Amygdala (tissue), 56 donors: Measurements from ENCODE around the gene SLC24A3.

ENCODE experiments used
- DNase-seq, 56 donors: peaks; one replicate each; lab custom pipeline; 2025; lab: John Stamatoyannopoulos, UW

Gene SLC24A3

DNA sequence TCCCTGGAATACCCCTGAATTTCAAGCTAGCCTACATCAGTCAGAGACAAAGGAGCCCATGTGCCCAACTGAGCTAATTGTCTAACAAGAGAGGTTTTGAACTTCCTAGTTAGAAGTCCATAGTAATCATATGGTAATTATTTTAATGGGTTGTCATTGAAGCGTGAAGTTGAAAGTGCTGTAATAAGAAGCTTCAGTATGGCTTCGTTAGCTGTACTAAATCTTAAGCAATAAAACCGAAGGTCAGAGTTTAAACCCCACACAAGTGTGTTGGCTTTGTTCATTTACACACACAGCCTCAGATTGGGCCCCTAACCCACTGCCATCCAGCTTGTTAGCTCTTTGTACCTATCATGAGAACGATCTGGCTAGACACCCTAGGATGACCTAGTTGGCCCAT is 350.0 kb downstream of the SLC24A3 start:
- no peak for DNase-seq

DNA sequence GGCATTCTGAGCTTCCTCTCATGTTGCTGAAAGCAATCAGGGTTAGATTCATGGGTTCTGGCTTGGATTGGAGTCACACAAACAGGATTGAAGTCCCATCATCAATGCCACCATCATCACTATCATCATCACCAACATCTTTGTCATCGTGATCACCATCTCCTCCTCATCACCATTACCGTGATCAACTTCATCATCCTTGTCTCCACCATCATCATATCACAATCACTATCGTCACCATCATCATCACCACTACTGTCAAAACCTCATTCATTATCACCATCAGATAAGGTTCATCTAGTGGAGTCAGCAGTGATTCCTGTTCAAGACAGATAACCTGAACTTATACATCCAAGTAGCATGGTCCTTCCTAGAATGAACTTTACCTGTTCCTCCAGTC is 351.8 kb downstream of the SLC24A3 start:
- DNase-seq: no peak

DNA sequence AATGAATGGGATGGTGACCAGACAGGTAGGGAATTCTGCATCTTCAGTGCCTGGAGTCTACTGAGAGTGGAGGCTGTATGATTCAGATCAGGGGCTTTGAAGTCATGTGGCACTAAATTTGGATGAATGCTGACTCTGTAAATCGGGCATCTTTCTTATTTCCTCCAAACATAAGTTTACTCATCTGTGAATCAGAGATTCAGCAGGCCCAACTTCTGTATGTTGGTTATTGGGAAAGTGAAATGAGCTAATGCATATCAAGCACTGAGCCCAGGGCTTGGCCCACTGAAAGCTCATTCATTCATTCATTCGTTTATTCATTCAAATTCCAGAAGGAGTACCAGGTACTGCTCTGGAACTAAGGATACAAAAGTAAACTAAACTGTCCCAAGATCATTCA is 353.3 kb downstream of the SLC24A3 start:
- DNase-seq: no peak

DNA sequence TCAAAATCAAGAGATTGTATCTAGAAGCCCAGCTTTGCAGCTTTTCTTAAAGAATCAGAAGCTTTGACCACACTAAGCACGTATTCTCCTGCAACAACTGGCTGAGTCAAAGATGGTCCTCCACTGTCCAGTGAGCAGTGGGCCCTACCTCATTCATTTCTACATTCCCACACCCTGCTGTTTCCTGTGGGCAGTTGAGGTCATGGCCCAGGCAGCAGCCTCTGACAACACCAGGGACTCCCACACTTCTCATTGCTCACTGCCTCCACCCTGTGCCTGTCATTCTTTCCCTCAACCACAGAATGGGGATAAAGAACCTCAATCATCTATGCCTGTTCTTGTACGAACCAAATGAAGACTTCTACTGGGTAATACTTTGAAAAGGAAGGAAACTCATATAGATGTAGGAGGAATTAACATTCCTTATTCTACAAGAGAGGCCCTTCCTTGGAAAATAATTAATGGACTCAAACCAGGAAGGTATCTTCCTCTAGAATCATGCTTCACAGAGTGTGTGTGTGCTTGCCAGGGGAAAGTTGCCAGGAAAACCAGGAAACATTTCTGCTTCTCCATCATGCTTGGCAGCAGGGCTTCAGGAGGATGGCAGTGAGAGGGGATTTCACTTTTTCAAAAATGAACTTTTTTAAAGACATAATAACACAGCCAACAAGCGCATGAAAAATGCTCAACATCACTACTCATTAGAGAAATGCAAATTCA is 353.9 kb downstream of the SLC24A3 start:
- DNase-seq: no peak

DNA sequence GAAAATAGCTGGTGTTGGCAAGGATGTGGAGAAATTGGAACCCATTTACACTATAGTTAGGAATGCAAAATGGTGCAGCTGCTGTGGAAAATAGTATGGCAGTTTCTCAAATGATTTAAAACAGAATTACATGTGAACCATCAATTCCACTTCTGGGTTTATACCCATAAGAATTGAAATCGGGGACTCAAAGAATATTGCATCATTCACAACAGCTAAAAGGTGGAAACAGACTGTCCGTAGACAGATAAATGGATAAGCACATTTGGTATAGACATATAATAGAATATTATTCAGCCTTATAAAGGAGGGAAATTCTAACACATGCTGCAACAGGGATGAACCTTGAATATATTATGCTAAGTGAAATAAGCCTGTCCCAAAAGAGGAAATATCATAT is 355.7 kb downstream of the SLC24A3 start:
- DNase-seq: no peak

DNA sequence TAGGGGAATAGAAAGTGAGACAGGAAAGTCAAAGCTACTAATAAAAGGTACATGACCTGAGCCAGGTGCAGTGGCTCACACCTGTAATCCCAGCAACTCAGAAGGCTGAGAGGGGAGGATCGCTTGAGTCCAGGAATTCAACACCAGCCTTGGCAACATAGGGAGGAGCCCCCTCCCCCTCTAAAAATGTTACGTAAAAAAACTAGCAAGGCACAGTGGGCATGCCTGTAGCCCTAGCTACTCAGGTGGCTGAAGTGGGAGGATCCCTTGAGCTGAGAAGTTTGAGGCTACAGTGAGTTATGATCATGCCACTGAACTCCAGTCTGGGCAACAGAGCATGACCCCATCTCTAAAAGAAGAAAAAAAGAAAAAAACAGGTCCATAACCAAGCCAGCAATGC is 359.6 kb downstream of the SLC24A3 start:
- DNase-seq: no peak

DNA sequence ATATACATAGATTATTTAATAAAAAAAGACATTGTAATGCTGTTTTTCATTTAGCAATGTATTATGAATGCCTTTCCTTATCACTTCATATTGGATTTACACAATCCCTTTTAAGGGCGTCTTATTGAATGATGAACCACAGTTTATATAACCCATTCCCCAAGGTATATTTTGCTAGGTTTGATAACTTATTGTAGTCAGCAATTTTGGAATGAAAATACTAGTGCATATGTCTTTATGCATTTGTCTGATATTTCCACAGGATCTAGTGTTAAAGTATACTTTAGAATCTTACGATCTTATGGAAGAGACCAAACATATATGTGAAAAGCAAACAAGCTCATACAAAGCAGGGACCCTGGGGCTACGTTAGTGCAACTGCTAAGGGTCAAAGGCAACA is 365.2 kb downstream of the SLC24A3 start:
- DNase-seq: no peak

DNA sequence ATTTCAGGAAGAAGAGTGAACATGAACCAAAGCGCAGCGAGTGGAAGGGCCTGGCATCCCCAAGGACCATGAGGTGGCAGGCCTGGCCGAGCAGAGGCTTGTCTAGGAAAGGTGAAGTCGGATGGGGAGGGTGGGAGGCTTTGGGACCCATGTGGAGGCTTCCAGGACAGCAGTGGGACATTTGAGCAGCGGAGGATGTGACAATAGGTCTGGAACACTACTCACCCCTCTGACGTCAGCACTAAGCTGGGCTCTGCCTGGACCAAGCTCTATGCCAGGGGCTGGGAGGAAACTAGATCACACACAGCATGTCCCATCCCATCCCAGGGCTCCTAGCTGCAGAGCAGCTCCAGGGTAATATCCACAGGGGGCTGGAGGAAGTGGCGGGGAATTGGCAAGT is 370.3 kb downstream of the SLC24A3 start:
- DNase-seq: no peak

DNA sequence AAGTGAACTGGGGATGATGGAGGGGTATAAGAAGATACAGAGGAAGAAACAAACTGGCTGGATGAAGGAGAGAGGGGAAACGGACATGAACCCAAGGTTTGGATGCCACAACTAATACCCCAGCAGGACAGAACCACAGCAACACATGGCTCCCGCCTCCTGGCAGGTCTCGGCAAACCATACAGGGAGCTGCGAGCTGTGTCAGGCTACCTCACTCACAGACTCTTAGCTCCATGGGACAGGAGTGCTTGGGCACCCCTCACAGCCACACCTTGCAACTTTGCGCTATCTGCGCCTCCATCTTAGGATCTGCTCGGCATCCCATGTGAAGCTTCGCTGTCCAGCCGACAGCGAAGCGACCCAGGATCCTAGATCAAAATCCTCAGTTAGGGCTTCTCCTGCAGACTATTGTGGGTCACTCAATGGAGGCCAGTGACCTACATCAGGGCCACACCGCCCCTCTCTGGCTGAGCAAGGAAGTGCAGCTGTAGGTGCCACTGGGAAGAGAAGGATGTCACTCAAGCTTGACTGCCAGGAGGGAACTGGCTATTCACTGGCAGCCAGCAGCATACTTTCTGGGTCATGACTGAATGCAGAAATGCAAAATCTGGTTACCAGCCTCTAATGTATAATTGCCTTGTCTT is 371.2 kb downstream of the SLC24A3 start:
- peak in 25 of 56 donors; percentile 2 to 46 (median 18) for DNase-seq

DNA sequence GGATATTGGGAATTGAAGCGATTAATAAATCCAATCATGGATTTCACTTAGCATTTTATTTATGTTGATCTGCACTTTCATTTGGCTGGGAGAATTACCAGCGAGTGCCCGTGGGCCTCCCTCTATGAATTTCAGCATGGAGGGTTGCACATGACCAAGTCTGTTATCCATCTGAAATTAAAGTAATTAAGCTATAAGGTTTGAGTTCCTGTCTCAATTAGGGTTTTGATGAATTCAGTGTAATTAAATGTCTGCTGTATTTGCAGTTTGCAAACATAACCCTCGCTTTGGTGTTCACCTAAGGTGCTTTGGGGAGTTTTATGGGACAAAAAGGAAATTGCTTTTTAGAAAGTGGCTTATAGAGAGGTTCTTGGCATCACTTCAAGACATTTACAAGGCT is 375.8 kb downstream of the SLC24A3 start:
- DNase-seq: no peak

DNA sequence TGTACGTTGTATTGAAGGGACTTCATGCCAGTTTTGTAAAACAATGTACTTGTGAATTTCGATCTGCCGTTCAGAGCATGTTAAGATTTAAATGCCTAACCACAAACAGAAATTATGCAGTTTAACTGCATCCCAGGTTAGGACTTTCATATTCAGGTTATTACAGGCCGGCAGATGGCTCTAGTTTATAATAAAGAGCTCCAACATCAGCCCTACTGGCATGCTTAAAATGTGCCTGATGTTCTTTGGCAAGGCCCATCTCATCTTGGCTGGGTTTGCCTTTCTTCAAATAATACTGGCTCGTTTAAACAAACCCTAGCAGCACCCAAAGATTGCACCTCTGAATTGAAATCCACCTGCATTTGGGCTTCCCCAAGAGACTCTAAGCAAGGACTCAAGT is 376.3 kb downstream of the SLC24A3 start:
- no peak for DNase-seq

DNA sequence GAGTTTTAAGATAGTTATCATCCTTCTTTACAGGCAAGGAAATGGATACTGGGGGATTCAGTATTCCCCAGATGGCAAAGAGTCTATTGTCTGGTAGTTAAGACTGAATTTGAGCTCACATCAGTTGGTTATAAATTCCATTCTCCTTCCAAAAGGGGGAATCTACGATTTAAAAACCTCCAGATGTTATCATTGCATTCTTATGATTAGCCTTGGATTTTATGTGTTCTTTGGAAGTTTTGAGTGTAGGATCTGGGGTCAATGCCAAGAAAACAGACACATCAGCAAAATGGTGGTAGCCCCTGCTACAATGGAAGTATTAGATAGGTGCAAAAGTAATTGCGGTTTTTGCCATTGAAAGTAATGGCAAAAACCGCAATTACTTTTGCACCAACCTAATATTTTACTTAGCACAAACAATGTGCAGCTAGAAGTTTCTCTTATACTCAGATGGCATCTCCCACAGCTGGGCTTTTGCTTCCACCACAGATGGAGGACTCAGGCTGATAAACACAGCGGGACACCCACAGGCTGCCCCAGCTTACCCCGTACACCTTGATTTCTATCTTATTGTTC is 377.4 kb downstream of the SLC24A3 start:
- no peak for DNase-seq

DNA sequence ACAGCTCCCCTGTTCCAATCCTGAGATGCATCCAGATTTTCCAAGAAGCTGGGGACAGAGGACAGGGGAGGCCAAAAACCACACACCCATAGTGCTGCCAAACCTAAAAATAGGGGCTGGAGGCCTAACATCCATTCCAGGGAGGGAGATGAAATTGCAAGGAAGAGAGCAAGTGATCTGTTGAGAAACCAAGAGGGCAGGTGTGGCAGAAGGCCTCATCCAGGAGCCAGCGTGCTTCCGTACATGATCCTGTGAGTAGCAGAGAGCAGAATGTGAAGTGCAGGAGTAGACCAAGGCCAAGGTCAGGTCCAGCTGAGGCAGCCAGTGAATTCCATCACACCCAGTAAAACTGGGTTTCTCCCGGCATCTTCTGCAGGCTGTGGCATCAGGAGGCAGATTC is 377.9 kb downstream of the SLC24A3 start:
- DNase-seq: no peak

DNA sequence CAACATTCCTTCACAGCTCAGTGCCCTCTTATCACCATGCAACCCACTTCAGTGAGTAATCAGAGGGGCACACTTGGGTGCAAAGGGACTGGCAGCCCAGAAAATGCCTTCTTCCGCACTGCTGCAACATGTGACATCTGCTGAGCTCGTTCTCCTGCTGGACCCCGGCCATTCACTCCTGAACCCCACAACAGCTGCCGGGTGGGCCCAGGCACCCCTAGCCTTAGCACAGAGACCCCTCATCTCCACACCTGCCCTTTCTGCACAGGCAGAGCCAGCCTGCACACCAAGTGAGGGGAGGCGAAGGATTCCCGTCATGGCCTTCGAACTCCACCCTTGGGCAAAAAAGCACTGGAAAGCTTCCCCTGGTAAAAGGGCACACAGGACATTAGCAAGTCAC is 381.3 kb downstream of the SLC24A3 start:
- DNase-seq: no peak

DNA sequence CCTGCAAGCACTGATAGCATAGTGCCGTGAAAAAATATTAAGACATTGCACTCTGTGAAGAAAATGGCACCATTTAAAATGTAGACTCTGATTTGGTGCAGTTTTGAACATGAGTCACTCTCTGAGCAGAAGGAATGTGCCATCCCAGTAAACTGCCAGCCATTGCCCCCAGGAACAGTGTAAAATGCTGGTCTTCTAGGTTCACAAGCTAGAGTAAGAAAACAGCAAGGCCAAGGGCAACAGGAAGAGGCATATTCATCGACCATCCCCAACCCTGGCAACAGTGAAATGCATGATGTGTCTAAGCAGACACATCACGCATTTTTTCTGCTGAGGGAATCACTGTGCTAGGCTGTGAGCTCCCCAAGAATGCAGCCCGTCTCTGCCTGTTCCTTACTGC is 382.5 kb downstream of the SLC24A3 start:
- DNase-seq: no peak

DNA sequence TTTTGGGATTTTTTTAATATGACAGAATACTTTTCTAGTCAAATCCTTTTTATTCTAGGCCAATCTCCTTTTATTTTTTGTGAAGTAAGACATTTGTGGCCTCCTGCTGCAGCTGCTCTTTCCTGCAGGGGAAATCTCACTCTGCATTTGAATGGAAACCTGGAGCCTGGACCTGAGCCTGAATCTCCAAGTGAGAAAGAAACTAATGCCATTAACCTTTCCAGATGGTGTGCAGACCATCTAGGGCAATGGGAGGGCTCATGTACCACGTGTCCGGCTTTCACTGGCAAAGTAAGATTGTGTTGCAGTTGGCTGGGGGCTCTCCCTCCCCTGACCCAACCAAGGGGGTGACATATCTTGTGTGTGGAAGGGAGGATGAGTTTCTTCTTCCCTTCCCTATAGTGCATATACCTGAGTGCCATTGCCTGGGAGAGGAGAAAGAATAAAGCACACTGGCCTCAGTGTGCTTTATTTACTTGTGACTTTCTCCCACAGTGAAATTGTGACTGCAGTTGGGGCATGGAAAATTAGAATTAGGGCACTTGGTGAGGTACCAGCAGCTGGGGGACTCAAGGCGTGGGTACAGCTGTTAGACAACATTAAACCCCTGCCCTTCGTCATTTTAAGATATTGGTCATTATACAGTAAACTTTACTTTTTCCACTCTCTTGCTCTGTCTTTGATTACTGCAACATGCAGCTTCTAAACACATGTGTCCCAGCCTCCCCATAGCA is 385.8 kb downstream of the SLC24A3 start:
- no peak for DNase-seq

DNA sequence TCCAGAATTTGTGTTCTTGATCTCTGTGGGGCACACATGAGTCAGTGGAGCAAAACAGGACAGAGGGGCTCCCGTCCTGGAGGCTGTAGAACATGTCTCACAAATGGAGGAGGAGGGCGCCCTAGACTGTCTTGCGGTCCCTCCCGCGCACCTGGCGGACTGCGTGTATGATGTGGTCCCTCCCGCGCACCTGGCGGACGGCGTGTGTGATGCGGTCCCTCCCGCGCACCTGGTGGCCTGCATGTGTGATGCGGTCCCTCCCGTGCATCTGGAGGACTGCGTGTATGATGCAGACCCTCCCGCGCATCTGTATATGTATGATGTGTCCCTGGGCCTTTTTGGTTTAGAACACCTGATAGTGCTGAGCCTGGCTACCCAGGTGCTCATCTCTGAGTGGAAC is 386.8 kb downstream of the SLC24A3 start:
- DNase-seq: no peak

DNA sequence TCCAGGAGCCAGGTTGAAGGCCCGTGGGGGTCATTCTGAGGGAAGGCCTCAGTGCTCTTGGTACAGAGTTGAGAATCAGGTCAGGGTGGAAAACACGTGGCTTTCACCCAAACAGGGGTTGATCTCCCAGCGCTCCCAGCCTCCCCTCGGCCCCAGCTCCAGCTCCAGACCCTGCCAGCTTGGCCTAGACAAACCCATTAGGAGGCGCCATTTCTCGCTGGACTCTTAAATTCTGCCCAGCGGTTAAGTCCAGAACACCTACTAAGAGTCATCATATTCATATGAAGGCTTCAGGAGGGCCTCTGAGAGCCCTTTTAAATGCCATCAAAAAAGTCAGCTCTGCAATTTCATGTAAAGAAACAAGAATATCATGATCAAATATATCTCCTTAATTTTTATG is 387.6 kb downstream of the SLC24A3 start:
- no peak for DNase-seq

DNA sequence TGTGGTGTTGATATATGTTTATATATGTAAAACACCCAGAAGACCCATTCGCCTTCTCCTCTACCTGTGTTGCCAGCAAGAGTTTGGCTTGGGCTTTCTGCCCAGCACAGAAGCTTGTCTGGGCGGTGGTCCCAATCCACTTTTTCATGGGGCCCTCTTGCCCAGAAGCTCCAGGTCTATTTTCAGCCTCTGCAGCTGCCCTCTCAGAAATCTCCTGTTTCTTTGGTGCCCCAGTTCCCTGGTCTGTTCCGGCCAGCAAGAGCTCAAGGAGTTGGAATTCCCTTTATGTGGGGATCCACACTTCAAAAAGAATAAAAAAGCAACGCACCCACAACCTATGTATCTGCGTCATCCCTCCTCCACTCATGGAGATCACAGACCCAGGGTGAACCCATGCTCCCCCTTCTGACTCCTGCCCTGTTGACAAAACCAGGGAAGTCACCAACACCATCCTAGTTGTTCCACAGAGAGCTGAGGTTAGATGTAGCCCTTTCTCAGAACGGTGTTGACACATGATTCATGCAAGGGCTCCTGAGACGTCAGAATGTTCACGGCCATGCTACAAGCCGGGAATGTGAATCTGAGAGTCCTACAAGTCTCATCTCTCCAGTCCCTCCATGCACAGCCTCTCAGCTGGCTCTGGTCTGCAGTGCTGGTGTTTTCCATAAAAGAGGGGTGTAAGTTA is 388.8 kb downstream of the SLC24A3 start:
- DNase-seq: no peak

DNA sequence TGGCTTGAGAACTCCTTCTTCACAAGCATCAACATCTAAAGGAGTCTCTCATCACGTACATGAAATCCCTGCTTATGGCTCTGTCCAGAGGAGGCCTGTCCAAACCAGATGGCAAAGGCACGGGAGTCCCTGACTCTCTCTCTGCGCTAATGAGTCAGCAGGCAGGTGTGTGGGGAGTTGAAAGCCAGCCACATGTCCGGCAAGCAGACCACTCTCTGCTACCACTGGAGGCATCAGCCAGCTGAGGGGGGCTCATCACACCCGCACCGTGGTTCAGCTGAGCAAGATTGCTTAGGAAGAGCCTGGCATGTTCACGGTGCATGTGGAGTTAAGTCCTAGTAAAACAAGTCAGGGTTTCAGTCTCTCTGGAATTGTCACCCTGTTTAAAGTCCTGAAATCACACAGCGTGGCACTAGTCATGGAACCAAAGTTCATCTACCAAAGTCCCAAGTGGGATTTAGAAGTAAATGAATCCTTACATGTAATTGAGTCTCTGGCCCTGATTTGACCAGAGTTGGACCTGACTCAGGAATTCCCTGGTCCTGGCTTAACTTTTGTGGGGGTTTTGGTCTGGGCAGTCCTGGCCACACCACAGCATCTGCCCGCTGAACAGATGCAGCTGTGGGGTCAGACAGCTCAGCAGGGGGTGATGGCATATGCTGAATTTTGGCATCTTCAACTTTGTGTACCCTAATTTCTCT is 390.4 kb downstream of the SLC24A3 start:
- no peak for DNase-seq
